C4-2B (cell line): Measurements from ENCODE around the gene PSMB2.

Source experiments
- H3K27ac ChIP-seq: fragments of 450-650 bp; 2 replicates; pipeline ENCODE4 v1.5.1; 2017
- ZFX ChIP-seq: fragments of 450-650 bp; IDR thresholded peaks from 2 replicates; pipeline ENCODE4 v1.6.1; 2017
- TF ChIP-seq, protein P1 (sequence below): fragments of 450-650 bp; conservative IDR thresholded peaks from 2 replicates; pipeline ENCODE4 v1.5.1; 2017; ENCODE audit warnings: mild to moderate bottlenecking

PSMB2 gene

DNA sequence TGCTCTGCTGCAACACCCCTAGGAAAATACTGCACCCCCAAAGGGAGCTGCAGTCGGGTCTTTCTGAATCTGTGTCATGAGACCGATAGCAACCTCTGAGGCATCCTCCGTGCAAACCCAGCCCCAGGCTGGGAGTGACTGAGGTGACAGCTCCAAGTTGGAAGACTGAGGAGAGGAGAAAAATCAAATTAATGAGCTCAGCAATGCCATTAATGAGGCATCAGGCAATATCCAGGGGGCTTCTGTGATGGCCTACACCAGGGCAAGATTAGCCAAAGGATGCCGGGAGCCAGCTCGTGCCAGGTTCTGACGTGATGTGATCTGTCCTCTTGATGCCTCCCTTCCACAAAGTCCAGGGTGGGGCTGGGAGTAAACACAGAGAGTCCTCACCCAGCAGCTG is 30.8 kb upstream of the PSMB2 start:
- TF ChIP-seq, protein P1, sequence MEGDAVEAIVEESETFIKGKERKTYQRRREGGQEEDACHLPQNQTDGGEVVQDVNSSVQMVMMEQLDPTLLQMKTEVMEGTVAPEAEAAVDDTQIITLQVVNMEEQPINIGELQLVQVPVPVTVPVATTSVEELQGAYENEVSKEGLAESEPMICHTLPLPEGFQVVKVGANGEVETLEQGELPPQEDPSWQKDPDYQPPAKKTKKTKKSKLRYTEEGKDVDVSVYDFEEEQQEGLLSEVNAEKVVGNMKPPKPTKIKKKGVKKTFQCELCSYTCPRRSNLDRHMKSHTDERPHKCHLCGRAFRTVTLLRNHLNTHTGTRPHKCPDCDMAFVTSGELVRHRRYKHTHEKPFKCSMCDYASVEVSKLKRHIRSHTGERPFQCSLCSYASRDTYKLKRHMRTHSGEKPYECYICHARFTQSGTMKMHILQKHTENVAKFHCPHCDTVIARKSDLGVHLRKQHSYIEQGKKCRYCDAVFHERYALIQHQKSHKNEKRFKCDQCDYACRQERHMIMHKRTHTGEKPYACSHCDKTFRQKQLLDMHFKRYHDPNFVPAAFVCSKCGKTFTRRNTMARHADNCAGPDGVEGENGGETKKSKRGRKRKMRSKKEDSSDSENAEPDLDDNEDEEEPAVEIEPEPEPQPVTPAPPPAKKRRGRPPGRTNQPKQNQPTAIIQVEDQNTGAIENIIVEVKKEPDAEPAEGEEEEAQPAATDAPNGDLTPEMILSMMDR, result no peak
- TF ChIP-seq ZFX, result no peak
- no peak overlapping the region for H3K27ac ChIP-seq

- H3K27ac ChIP-seq, result no peak overlapping the region
- TF ChIP-seq ZFX, result no peak
- TF ChIP-seq, protein P1, result no peak
These were observed 27.2 kb upstream of the PSMB2 start for GRCh38 chr1:35668506-35668905.

DNA sequence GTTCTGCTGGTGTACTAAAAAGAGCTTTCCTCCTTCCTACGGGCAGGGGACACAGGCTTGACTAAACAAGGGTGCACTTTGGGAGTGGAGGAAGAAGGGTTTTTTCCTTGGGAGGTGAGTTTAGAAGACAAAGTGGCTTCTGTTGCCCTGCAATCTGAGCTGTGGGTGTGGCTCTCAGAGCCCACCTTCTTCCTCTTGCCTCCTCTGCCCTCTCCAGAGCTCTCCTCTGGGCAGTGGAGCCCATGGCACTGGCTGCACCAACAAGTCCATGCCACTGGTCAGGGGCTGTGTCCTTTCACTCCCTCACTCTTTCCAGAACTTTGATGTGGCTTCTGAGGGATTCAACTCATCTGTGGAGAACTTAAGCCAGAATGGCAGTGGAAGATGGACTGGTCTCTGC is 25.6 kb upstream of the PSMB2 start:
- TF ChIP-seq, protein P1, result no peak
- TF ChIP-seq ZFX, result no peak
- no peak overlapping the region for H3K27ac ChIP-seq

DNA sequence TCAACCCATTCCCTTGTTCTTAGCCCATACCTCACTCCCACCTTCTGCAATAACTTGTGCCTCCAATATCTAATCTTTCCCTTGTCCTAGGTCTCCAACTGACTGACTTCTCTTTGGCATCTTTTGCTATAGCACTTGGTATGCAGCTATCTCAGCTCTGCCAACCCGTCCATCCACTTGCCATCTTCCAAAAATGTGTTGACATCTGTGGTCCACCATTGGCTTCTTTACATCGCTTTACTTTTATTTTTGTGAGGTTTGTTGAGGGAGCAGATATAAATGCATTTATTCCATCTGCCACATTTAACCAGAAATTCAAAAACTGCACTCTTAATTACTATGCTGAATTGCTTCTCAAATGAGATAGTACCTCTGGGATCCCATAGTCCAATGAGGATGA is 24.9 kb upstream of the PSMB2 start:
- H3K27ac ChIP-seq, result no peak overlapping the region
- TF ChIP-seq ZFX, result no peak
- TF ChIP-seq, protein P1, result no peak

DNA sequence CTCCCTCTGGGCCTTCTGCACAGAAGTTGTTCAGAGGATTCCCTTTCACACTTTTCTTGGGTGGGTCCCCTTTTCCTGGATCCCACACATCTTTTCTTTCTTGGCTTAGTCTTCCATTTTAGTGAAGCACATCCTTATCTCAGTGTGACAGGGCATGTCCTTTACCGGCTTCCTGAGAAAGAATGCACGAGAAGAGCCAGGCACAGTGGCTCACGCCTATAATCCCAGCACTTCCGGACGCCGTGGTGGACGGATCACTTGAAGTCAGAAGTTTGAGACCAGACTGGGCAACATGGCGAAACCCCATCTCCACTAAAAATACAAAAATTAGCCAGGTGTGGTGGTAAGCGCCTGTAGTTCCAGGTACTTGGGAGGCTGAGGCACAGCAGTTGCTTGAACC is 22.1 kb upstream of the PSMB2 start:
- no peak overlapping the region for H3K27ac ChIP-seq
- no peak for TF ChIP-seq ZFX

GRCh38 chr1:35661474-35661795 is 20.1 kb upstream of the PSMB2 start:
- no peak overlapping the region for H3K27ac ChIP-seq
- TF ChIP-seq, protein P1, result no peak
- TF ChIP-seq ZFX, result no peak

DNA sequence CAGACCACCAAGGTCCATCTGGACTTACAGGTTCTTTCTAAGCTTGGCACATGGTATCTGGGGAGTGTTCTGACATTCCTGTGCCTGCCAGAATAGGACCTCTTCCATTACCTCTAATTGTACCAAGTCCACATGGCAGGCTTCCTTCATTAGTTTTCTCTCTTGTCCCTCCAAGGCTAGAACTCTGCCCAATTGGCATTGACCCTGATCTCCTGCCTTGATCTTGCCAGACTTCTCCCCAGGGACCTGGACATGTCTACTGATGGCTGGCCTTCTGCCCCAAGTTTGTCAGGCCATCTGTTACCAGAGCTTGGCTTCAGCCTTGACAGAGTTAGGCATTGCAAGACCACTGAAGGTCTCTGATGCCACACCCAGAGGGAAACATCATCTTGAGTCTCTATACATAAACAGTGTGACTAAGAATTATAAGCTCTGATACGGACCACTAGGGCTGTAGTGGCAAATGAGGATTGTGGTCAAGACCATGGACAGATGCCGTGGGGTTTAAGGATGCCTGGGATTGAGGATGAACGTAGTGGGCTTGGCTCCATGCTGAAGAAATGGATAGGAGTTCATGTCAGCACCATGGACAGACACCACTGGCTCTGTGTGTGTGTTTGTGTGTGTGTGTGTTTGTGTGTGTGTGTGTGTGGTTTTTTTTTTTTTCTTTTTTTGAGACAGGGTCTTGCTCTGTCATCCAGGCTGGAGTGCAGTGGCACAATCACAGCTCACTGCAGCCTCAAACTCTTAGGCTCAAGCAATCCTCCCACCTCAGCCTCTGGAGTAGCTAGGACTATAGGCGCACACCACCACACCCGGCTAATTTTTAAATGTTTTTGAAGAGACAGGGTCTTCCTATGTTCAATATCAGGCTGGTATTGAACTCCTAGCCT is 19.5 kb upstream of the PSMB2 start:
- TF ChIP-seq, protein P1, result no peak
- no peak for TF ChIP-seq ZFX
- no peak overlapping the region for H3K27ac ChIP-seq

DNA sequence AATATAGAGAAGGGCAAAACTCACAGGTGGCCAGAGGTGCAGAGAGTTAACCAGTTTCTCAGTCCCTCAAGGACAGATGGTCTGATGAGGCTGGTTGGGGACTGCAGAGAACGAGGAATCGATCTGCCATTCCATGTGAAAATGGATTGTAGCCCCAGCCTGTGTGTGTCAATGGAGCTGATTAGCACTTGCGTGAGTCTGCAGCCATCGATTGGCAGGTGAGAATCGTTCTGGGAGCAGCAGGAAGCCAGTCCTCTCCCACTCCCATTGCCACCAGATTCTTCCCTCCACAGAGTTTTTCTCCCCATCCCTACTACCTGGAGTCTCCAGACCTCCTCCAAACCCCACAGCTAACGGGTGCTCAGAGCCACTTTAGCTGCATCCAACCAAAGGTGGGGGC is 18.3 kb upstream of the PSMB2 start:
- TF ChIP-seq, protein P1, result no peak
- no peak for TF ChIP-seq ZFX
- H3K27ac ChIP-seq, result no peak overlapping the region
